ENCODE measurements around the gene MSX1.
A peak's percentile ranks its signal among the peaks of the same experiment; 100 is the strongest.

The MSX1 gene

GRCh38 chr4:4860600-4861389 is 1.3 kb downstream of the MSX1 start:
- TF ChIP-seq CTCF (IDR thresholded peaks at IDR 0.05; ENCODE audit: low read depth, low read length, missing control alignments) = no peak
- DNase-seq (ENCODE audit: extremely low read depth, low read depth) = no peak
- H3K4me3 ChIP-seq (replicated peaks; ENCODE audit: low read depth, low read length) = peak overlapping the region; percentile 89

- H3K4me3 ChIP-seq (replicated peaks; ENCODE audit: low read depth, low read length) = peak overlapping the region; percentile 89
- no peak for TF ChIP-seq CTCF (IDR thresholded peaks at IDR 0.05; ENCODE audit: low read depth, low read length, missing control alignments)
- no peak for DNase-seq (ENCODE audit: extremely low read depth, low read depth)
Measured at GRCh38 chr4:4861390-4862018, 2.0 kb downstream of the MSX1 start.

GRCh38 chr4:4862071-4862551 is 2.6 kb downstream of the MSX1 start:
- no peak for DNase-seq (ENCODE audit: extremely low read depth, low read depth)
- H3K4me3 ChIP-seq (replicated peaks; ENCODE audit: low read depth, low read length) = peak overlapping the region; percentile 89
- TF ChIP-seq CTCF (IDR thresholded peaks at IDR 0.05; ENCODE audit: low read depth, low read length, missing control alignments) = no peak

GRCh38 chr4:4862665-4863482 is 3.4 kb downstream of the MSX1 start:
- DNase-seq (ENCODE audit: extremely low read depth, low read depth) = no peak
- H3K4me3 ChIP-seq (replicated peaks; ENCODE audit: low read depth, low read length) = no peak overlapping the region
- TF ChIP-seq CTCF (IDR thresholded peaks at IDR 0.05; ENCODE audit: low read depth, low read length, missing control alignments) = no peak

GRCh38 chr4:4864443-4864939 is 5.0 kb downstream of the MSX1 start:
- no peak for DNase-seq (ENCODE audit: extremely low read depth, low read depth)
- no peak overlapping the region for H3K4me3 ChIP-seq (replicated peaks; ENCODE audit: low read depth, low read length)
- no peak for TF ChIP-seq CTCF (IDR thresholded peaks at IDR 0.05; ENCODE audit: low read depth, low read length, missing control alignments)

- no peak overlapping the region for H3K4me3 ChIP-seq (replicated peaks; ENCODE audit: low read depth, low read length)
- no peak for DNase-seq (ENCODE audit: extremely low read depth, low read depth)
- TF ChIP-seq CTCF (IDR thresholded peaks at IDR 0.05; ENCODE audit: low read depth, low read length, missing control alignments) = no peak
Measured at GRCh38 chr4:4864940-4865704, 5.7 kb downstream of the MSX1 start.
